ENCODE data around the gene FREM1. TPM values are rescaled to one million over a fixed set of nuclear protein-coding genes. Genes with fewer than 3 reads are reported as not detected.

Gene FREM1
- total RNA-seq, 1 donor from 2014 or later: 1.7 TPM

DNA sequence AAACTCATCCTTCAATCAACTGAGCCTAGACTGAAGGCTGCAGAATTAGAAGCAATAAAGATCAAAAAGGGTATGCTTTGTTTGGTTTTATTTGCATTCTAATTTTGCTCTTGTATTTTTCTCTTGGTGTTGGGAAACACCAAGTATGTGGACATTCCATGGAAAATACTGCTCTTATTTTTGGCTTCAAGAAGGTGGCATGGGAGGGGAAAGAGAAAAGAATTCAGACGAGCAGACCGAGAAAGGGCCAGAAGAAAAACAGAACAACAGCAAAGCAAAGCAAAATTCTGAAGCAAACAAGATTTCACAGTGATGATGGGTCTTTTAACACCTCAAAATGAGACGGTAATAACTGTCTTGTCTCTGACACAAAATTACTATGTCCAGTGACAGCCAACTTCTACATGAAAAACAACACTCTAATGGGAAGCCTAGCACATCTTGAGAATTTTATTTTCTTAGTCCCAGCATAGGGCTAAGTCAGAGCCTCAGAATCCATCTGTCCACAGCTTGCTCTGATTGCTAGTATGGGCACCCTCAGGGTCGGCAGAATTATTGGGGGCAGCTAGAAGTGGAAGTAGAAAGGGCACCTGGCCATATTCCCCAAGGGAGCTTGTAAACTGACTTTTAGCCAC, 26.8 kb downstream of the FREM1 start:
- H3K27ac Mint-ChIP-seq (ENCODE audit: unreplicated experiment): no peak overlapping the region
- H3K4me3 Mint-ChIP-seq (ENCODE audit: unreplicated experiment): no peak overlapping the region

DNA sequence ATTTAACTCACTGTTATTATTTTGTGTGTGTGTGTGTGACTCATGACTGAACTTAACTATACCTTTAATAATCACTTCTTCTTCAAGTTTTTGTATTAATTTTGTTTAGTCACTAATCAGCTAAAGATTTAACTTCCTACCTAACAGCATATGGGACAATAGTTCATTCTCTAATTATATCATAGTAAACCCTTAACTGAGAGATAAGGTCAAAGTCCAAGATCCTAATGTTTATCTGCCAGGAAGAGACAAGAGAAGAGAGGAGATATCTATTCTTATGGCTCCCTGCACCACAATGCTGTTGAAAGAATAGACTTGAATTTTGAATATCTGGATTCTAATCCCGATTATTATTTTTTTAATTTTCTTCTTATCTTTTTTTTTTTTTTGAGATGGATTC, 28.1 kb downstream of the FREM1 start:
- Mint-ChIP-seq H3K27me3 (ENCODE audit: unreplicated experiment) (peaks cover 2% of the 10 kb centered on the region), H3K4me1 (ENCODE audit: low read depth, unreplicated experiment) (no peaks in the 10 kb centered on the region)
- no peak for DNase-seq

More for the DNA sequence above, 26.8 kb downstream of the FREM1 start:
- TF ChIP-seq CTCF (IDR thresholded peaks at IDR 0.05; ENCODE audit: partially characterized antibody, unreplicated experiment): no peak
- no peaks in the 10 kb centered on the region for H3K9me3 Mint-ChIP-seq (ENCODE audit: unreplicated experiment)
- no peaks in the 10 kb centered on the region for H3K4me1 Mint-ChIP-seq (ENCODE audit: low read depth, unreplicated experiment)
- H3K36me3 Mint-ChIP-seq (ENCODE audit: unreplicated experiment): no peaks in the 10 kb centered on the region
- no peak for DNase-seq
- H3K27me3 Mint-ChIP-seq (ENCODE audit: unreplicated experiment): peaks cover 2% of the 10 kb centered on the region

DNA sequence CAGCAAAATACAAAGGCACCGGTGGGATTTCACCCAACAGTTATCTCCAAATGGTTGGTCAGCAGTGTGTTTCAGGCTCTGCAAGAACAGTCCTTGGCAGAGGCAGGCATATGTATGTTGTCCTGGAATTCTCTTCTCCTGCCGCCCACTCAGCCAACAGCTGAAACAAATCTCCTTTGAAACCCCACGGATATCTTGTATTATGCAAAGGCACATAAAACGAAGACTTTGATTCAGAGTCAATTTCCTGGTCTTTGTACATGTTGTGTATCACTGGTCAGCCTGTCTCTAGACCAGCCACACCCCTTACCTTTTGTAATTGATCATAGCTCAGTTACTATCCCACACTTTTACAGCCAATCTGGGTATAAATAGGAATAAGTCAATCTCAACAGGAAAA, 29.2 kb downstream of the FREM1 start:
- Mint-ChIP-seq H3K36me3 (ENCODE audit: unreplicated experiment) (peaks cover 9% of the 10 kb centered on the region), H3K4me1 (ENCODE audit: low read depth, unreplicated experiment) (no peaks in the 10 kb centered on the region), H3K27ac (ENCODE audit: unreplicated experiment) (no peak overlapping the region), H3K27me3 (ENCODE audit: unreplicated experiment) (peaks cover 2% of the 10 kb centered on the region), H3K9me3 (ENCODE audit: unreplicated experiment) (no peaks in the 10 kb centered on the region), H3K4me3 (ENCODE audit: unreplicated experiment) (no peak overlapping the region)
- TF ChIP-seq CTCF (IDR thresholded peaks at IDR 0.05; ENCODE audit: partially characterized antibody, unreplicated experiment): no peak
- DNase-seq: no peak

More for the DNA sequence above, 28.1 kb downstream of the FREM1 start:
- Mint-ChIP-seq H3K4me3 (ENCODE audit: unreplicated experiment) (no peak overlapping the region), H3K9me3 (ENCODE audit: unreplicated experiment) (no peaks in the 10 kb centered on the region), H3K27ac (ENCODE audit: unreplicated experiment) (no peak overlapping the region), H3K36me3 (ENCODE audit: unreplicated experiment) (peaks cover 3% of the 10 kb centered on the region)
- no peak for TF ChIP-seq CTCF (IDR thresholded peaks at IDR 0.05; ENCODE audit: partially characterized antibody, unreplicated experiment)

GRCh38 chr9:14870090-14870489, 40.1 kb downstream of the FREM1 start:
- H3K4me1 Mint-ChIP-seq (ENCODE audit: low read depth, unreplicated experiment): peaks cover 6% of the 10 kb centered on the region
- TF ChIP-seq CTCF (IDR thresholded peaks at IDR 0.05; ENCODE audit: partially characterized antibody, unreplicated experiment): no peak
- no peak for DNase-seq
- H3K4me3 Mint-ChIP-seq (ENCODE audit: unreplicated experiment): no peak overlapping the region
- no peaks in the 10 kb centered on the region for H3K9me3 Mint-ChIP-seq (ENCODE audit: unreplicated experiment)
- H3K27me3 Mint-ChIP-seq (ENCODE audit: unreplicated experiment): peaks cover 2% of the 10 kb centered on the region
- H3K36me3 Mint-ChIP-seq (ENCODE audit: unreplicated experiment): no peaks in the 10 kb centered on the region
- no peak overlapping the region for H3K27ac Mint-ChIP-seq (ENCODE audit: unreplicated experiment)

DNA sequence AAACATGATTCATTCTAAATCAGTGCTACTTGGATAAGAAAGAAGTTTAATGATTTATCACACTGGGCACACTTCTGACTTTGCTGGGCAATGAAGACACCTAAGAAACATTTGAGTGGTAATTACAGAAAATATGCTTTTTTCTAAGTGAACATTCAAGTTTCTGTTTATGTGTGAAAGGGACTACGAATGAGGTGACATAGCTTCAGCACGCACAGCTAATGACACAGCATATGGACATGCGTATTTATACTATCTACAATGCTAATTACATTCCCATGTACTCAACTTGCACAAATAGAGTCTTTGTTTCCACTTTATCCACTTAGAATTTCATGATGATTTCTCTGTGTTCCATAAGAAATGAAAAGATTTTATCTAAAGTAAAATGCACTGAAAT, 40.6 kb downstream of the FREM1 start:
- TF ChIP-seq CTCF (IDR thresholded peaks at IDR 0.05; ENCODE audit: partially characterized antibody, unreplicated experiment): no peak
- no peak for DNase-seq
- Mint-ChIP-seq H3K36me3 (ENCODE audit: unreplicated experiment) (no peaks in the 10 kb centered on the region), H3K27me3 (ENCODE audit: unreplicated experiment) (peaks cover 2% of the 10 kb centered on the region), H3K27ac (ENCODE audit: unreplicated experiment) (no peak overlapping the region), H3K9me3 (ENCODE audit: unreplicated experiment) (no peaks in the 10 kb centered on the region), H3K4me3 (ENCODE audit: unreplicated experiment) (no peak overlapping the region), H3K4me1 (ENCODE audit: low read depth, unreplicated experiment) (peaks cover 8% of the 10 kb centered on the region)
